H1 (cell line): ENCODE data around the gene SPDYE5. TPM values are rescaled to one million over a fixed set of nuclear protein-coding genes. Genes with fewer than 3 reads are reported as not detected.

Experiments
- CTCF ChIA-PET: fragments of 300-600 bp; sonication (Branson Sonifier 250); formaldehyde crosslinking; loops from one replicate; lab custom pipeline; 2021; ENCODE audit not compliant: partially characterized antibody; lab: Charles Lee
- POLR2A ChIA-PET: fragments of 300-600 bp; sonication (Branson Sonifier 250); formaldehyde crosslinking; loops from one replicate; lab custom pipeline; 2021; ENCODE audit warnings: inconsistent platforms; ENCODE audit not compliant: partially characterized antibody; lab: Charles Lee
- DNase-seq, 2 experiments: peaks; one replicate each; pipeline versions ENCODE4 v3.0.0 to v3.0.0-alpha.2; 2010 to 2022; ENCODE audit warnings: low spot score in 2 of 2, low read depth in 1 of 2, mixed read lengths in 1 of 2
- FAIRE-seq: peaks from 2 replicates; lab custom pipeline; 2011; peaks lifted over from hg19 to GRCh38; lab: Jason Lieb, UNC
- H2AFZ ChIP-seq: 2 replicates; pipeline ENCODE4 v1.8.1; 2012; ENCODE audit warnings: low read length, inconsistent platforms
- H2AK5ac ChIP-seq: 2 replicates; pipeline ENCODE4 v1.6.1; 2013; ENCODE audit warnings: low read depth, low read length
- H2BK120ac ChIP-seq: replicated peaks from 2 replicates; pipeline ENCODE3; 2013; ENCODE audit warnings: low read depth, low read length, inconsistent platforms
- H2BK12ac ChIP-seq: 2 replicates; pipeline ENCODE4 v1.6.1; 2013; ENCODE audit warnings: low read depth, low read length
- H2BK15ac ChIP-seq: 2 replicates; pipeline ENCODE4 v1.6.1; 2013; ENCODE audit warnings: low read length
- H2BK20ac ChIP-seq: 2 replicates; pipeline ENCODE4 v1.6.1; 2013; ENCODE audit warnings: low read length
- H2BK5ac ChIP-seq: 2 replicates; pipeline ENCODE4 v1.6.1; 2013; ENCODE audit warnings: low read depth, low read length
- H3K14ac ChIP-seq: 2 replicates; pipeline ENCODE4 v1.6.1; 2013; ENCODE audit warnings: inconsistent platforms; ENCODE audit not compliant: insufficient read length
- H3K18ac ChIP-seq: 2 replicates; pipeline ENCODE4 v1.6.1; 2013; ENCODE audit warnings: low read length; ENCODE audit errors: extremely low read depth
- H3K23ac ChIP-seq: 2 replicates; pipeline ENCODE4 v1.6.1; 2013; ENCODE audit warnings: inconsistent platforms; ENCODE audit not compliant: insufficient read length
- H3K23me2 ChIP-seq: 2 replicates; pipeline ENCODE4 v1.6.1; 2013; ENCODE audit warnings: low read depth, low read length
- H3K27ac ChIP-seq: 2 replicates; pipeline ENCODE4 v1.6.1; 2011; ENCODE audit warnings: low read depth, low read length, inconsistent platforms
- H3K27me3 ChIP-seq, 4 experiments: replicated peaks in 1 of 4; 1 replicate in 1 of 4; 2 replicates in 3 of 4; pipeline versions ENCODE4 v1.6.1 to v1.8.1; 2011 to 2013; ENCODE audit warnings: low read length in 3 of 4, mild to moderate bottlenecking in 3 of 4, inconsistent platforms in 2 of 4, mixed read lengths in 2 of 4, moderate library complexity in 1 of 4; ENCODE audit not compliant: control insufficient read depth in 3 of 4, insufficient read depth in 3 of 4; ENCODE audit errors: extremely low read depth in 1 of 4
- H3K36me3 ChIP-seq, 4 experiments: 2 replicates each; pipeline versions ENCODE4 v1.6.1 to v1.8.1; 2011 to 2013; ENCODE audit warnings: mild to moderate bottlenecking in 4 of 4, low read length in 3 of 4, moderate library complexity in 2 of 4, control low read depth in 1 of 4, inconsistent platforms in 1 of 4; ENCODE audit not compliant: insufficient read depth in 4 of 4, control insufficient read depth in 2 of 4
- H3K4ac ChIP-seq: replicated peaks from 2 replicates; pipeline ENCODE3; 2013; ENCODE audit warnings: low read length, low read depth, mixed read lengths, inconsistent platforms; ENCODE audit not compliant: insufficient read length
- H3K4me1 ChIP-seq, 4 experiments: replicated peaks in 1 of 4; 1 replicate in 1 of 4; 2 replicates in 3 of 4; pipeline versions ENCODE4 v1.6.1 to v1.8.1; 2011 to 2013; ENCODE audit warnings: low read length in 3 of 4, inconsistent platforms in 2 of 4, mixed read lengths in 1 of 4; ENCODE audit not compliant: insufficient read depth in 4 of 4, control insufficient read depth in 3 of 4
- H3K4me2 ChIP-seq, 2 experiments: 2 replicates each; pipeline versions ENCODE4 v1.6.1 to v1.8.1; 2011 to 2013; ENCODE audit warnings: low read depth in 2 of 2, low read length in 2 of 2, control low read depth in 1 of 2, inconsistent platforms in 1 of 2, mild to moderate bottlenecking in 1 of 2; ENCODE audit not compliant: insufficient read depth in 1 of 2
- H3K4me3 ChIP-seq, 4 experiments: fragments of 200-600, 300-600 bp in 1 of 4; sonication (generic), shearing (Covaris generic), sonication (Bioruptor Twin) in 1 of 4; 2 replicates each; pipeline versions ENCODE4 v1.5.1 to v1.8.1; 2011 to 2016; ENCODE audit warnings: low read length in 4 of 4, low read depth in 3 of 4, control low read depth in 2 of 4, inconsistent platforms in 2 of 4, mild to moderate bottlenecking in 2 of 4, mixed read lengths in 1 of 4, moderate library complexity in 1 of 4; ENCODE audit not compliant: insufficient read depth in 2 of 4; ENCODE audit errors: extremely low read depth in 1 of 4
- H3K56ac ChIP-seq: replicated peaks from 2 replicates; pipeline ENCODE3; 2013; ENCODE audit warnings: low read depth, mild to moderate bottlenecking, mixed read lengths, low read length, inconsistent platforms; ENCODE audit not compliant: insufficient read length
- H3K79me1 ChIP-seq: 2 replicates; pipeline ENCODE4 v1.6.1; 2013; ENCODE audit warnings: low read depth, low read length, control low read depth
- H3K79me2 ChIP-seq, 2 experiments: 2 replicates each; pipeline versions ENCODE4 v1.6.1 to v1.8.1; 2012 to 2013; ENCODE audit warnings: low read length in 2 of 2, mild to moderate bottlenecking in 2 of 2, inconsistent platforms in 1 of 2; ENCODE audit not compliant: insufficient read depth in 2 of 2, control insufficient read depth in 1 of 2
- H3K9ac ChIP-seq, 4 experiments: replicated peaks in 1 of 4; 1 replicate in 1 of 4; 2 replicates in 3 of 4; pipeline versions ENCODE4 v1.6.1 to v1.8.1; 2011 to 2013; ENCODE audit warnings: low read depth in 3 of 4, low read length in 3 of 4, control low read depth in 2 of 4, mild to moderate bottlenecking in 2 of 4, moderate library complexity in 2 of 4, inconsistent platforms in 1 of 4; ENCODE audit errors: extremely low read depth in 1 of 4
- H3K9me3 ChIP-seq, 2 experiments: 2 replicates each; pipeline versions ENCODE4 v1.6.1 to v1.8.1; 2012 to 2013; ENCODE audit warnings: mild to moderate bottlenecking in 2 of 2, moderate library complexity in 2 of 2, control low read depth in 1 of 2, inconsistent platforms in 1 of 2, low read depth in 1 of 2, low read length in 1 of 2, mixed read lengths in 1 of 2; ENCODE audit not compliant: insufficient read depth in 2 of 2
- H4K20me1 ChIP-seq, 2 experiments: replicated peaks in 1 of 2; 2 replicates each; pipeline versions ENCODE3 to v1.8.1; 2011 to 2013; ENCODE audit warnings: inconsistent platforms in 2 of 2, low read length in 2 of 2, mild to moderate bottlenecking in 1 of 2; ENCODE audit not compliant: insufficient read depth in 2 of 2, control insufficient read depth in 1 of 2
- H4K5ac ChIP-seq: 2 replicates; pipeline ENCODE4 v1.6.1; 2013; ENCODE audit warnings: low read length, low read depth, mixed read lengths, inconsistent platforms; ENCODE audit not compliant: insufficient read length
- H4K8ac ChIP-seq: 2 replicates; pipeline ENCODE4 v1.8.0; 2013; ENCODE audit warnings: mild to moderate bottlenecking, moderate library complexity, low read length, inconsistent platforms; ENCODE audit not compliant: insufficient read depth; ENCODE audit errors: extremely low read depth
- H4K91ac ChIP-seq: replicated peaks from 2 replicates; pipeline ENCODE3; 2013; ENCODE audit warnings: low read length, mixed read lengths, inconsistent platforms; ENCODE audit not compliant: insufficient read length
- CHD2 ChIP-seq: IDR thresholded peaks from 2 replicates; pipeline ENCODE4 v1.6.1; 2012; ENCODE audit warnings: low read length, improper control_type of control experiment
- EZH2 ChIP-seq: fragments of 200-600 bp; sonication (generic); IDR thresholded peaks from 2 replicates; pipeline ENCODE4 v1.7.1; 2012; ENCODE audit warnings: low read depth, mild to moderate bottlenecking, moderate library complexity, low read length, inconsistent platforms; ENCODE audit not compliant: severe bottlenecking
- SP4 ChIP-seq: IDR thresholded peaks from 2 replicates; pipeline ENCODE4 v1.6.1; 2012; ENCODE audit warnings: low read length, inconsistent platforms
- TEAD4 ChIP-seq: IDR thresholded peaks from 2 replicates; pipeline ENCODE4 v1.6.1; 2012; ENCODE audit warnings: low read depth, low read length, inconsistent platforms, mixed read lengths
- WGBS, 2 experiments: shearing (Covaris generic) in 1 of 2; methylation state at CpG; one replicate each; pipeline versions ENCODE4 v1.1.6 to v1.1.7; 2013 to 2015; ENCODE audit warnings: low lambda C conversion rate in 2 of 2, mixed read lengths in 2 of 2, inconsistent platforms in 1 of 2, low coverage in 1 of 2, missing lambda C conversion rate in 1 of 2; ENCODE audit not compliant: insufficient replicate concordance in 2 of 2, insufficient coverage in 1 of 2, insufficient read length in 1 of 2; ENCODE audit errors: extremely low coverage in 1 of 2, missing lambda C conversion rate in 1 of 2; 5-methylcytosine and 5-hydroxymethylcytosine counted together
- polyA plus RNA-seq, 7 experiments: library from polyadenylated mRNA; depleted of rRNA in 3 of 7; stranded (reverse) in 5 of 7; unstranded in 2 of 7; fragments of >200 nt in 5 of 7; fragments of 200-250 nt in 2 of 7; gene quantifications; 1 replicate in 5 of 7; 2 replicates in 1 of 7; 4 replicates in 1 of 7; pipeline versions ENCODE4 v1.2.1 to v1.2.3, GENCODE V29; 2011 to 2013; ENCODE audit warnings: missing spikeins in 2 of 7, mixed read lengths in 2 of 7
- total RNA-seq: library from RNA; stranded (reverse); fragmentation: NEBNext Ultra II Directional; extraction: Animal tissue kit (Norgen Biotek cat#: 25700); gene quantifications from 2 replicates; pipeline ENCODE4 v1.2.1, GENCODE V29; 2021

SPDYE5 gene
- total and polyA plus RNA-seq, 2 of the 8 experiments (the other 6 are each of a cell fraction or from before 2014, with no cell fraction given), result not detected

DNA sequence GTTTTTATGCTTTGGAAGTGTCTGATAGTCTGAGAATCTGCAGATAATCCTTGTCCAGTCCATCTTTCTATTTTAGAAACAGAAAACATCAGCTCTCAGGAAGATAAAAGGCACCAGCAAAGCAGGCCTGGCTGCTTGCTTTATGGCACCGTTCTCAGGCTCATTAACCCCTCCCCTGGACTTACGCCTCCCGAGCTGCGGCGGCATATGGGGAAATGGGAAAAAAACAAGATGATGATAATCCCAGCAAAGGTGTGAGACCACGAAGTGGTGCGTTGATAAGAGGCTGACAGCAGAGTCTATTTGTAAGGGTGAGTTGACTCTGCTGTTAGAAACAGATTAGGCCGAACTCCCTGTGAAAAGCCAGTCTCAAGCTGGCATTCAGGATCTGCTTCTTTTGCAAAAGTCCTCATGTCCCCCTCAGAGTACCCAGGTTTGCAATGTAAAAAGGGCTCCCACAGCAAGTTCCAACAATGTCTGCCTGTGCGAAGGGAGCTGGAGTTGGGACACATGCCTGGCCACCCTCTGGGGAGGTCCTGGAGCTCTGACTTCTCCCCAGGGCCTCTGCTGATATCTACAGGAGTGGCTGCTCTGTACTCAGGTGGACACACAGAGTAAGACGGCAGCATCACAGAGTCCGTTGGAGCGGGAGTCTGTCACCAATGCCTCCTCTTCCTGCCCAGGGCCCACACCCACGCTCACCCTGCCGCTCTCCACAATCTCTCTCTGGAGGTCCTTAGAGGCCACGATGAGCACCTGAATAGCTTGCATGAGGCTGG, 54.3 kb downstream of the SPDYE5 start:
- DNase-seq, result no peak
- FAIRE-seq, result no peak
- no peak overlapping the region for H2BK12ac ChIP-seq

More for the DNA sequence above, 54.3 kb downstream of the SPDYE5 start:
- no peak overlapping the region for H3K4me2 ChIP-seq
- H3K4ac ChIP-seq, result no peak overlapping the region
- no peak overlapping the region for H2AK5ac ChIP-seq
- H3K79me2 ChIP-seq, result no peaks in the 10 kb centered on the region
- no peak overlapping the region for H4K91ac ChIP-seq
- no peak overlapping the region for H3K27ac ChIP-seq
- TF ChIP-seq EZH2 (no peak), SP4 (no peak), CHD2 (no peak), TEAD4 (no peak)
- TF ChIP-seq, all 59 proteins: peak for 0
- H2BK15ac ChIP-seq, result no peak overlapping the region
- no peak overlapping the region for H3K14ac ChIP-seq
- ChIA-PET CTCF (interaction anchor here (2.0 kb wide), 1 partner anchor 12 kb away, joined by 4 read pairs; no protein-coding TSS in a partner anchor), POLR2A (no interaction called here)
- H3K56ac ChIP-seq, result no peak overlapping the region
- H3K4me1 ChIP-seq, result no peaks in the 10 kb centered on the region
- H3K23me2 ChIP-seq, result no peaks in the 10 kb centered on the region
- H3K18ac ChIP-seq, result no peak overlapping the region
- no peak overlapping the region for H2BK120ac ChIP-seq
- H3K9ac ChIP-seq, result no peak overlapping the region
- no peak overlapping the region for H2BK5ac ChIP-seq
- no peaks in the 10 kb centered on the region for H3K9me3 ChIP-seq
- no peaks in the 10 kb centered on the region for H3K79me1 ChIP-seq
- H3K36me3 ChIP-seq, result peaks cover 28 to 82% (median 61%) of the 10 kb centered on the region in 4 experiments
- H3K27me3 ChIP-seq, result no peaks in the 10 kb centered on the region
- no peak overlapping the region for H3K4me3 ChIP-seq
- no peak overlapping the region for H2BK20ac ChIP-seq
- H3K23ac ChIP-seq, result no peak overlapping the region
- no peak overlapping the region for H4K5ac ChIP-seq
- 94% methylated on average over 15 of the region's 15 CpGs; no CpG with 5 or more reads in 1 of the 2 experiments for WGBS, 2 experiments
- H2AFZ ChIP-seq, result no peak overlapping the region
- peaks cover 0 to 5% of the 10 kb centered on the region in 2 experiments for H4K20me1 ChIP-seq
- H4K8ac ChIP-seq, result no peak overlapping the region
